GM21423 (cell line): Measurements from ENCODE around the gene GLS.
"Not testable (repeated sequence)": the region's sequence is repeated elsewhere in the genome, so short reads cannot be mapped to it uniquely, and the experiment has no call there.

Source experiments
- ATAC-seq: cut with Tn5 transposase; IDR thresholded peaks from one replicate; pipeline ENCODE4 v1.9.1; 2021; ENCODE audit warnings: mild to moderate bottlenecking, moderate library complexity; ENCODE audit not compliant: unreplicated experiment

The GLS gene

DNA sequence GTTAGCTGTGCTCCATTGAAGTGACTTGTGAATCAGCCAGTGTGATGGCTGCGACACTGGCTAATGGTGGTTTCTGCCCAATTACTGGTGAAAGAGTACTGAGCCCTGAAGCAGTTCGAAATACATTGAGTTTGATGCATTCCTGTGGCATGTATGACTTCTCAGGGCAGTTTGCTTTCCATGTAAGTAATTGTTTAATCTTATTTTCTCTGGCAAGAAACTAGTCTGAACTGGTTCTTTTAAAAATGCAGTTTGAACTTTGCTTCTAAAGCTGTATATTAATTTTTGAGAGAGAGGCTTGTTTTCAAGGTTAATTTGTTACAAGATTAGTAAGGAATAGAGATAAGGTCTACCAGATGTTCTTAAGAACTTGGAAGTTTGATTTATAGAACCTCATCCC, 46.7 kb downstream of the GLS start:
- no peak for ATAC-seq

GRCh38 chr2:190929919-190930318, 49.3 kb downstream of the GLS start:
- no peak for ATAC-seq

GRCh38 chr2:190930411-190930810, 49.8 kb downstream of the GLS start:
- ATAC-seq: no peak

DNA sequence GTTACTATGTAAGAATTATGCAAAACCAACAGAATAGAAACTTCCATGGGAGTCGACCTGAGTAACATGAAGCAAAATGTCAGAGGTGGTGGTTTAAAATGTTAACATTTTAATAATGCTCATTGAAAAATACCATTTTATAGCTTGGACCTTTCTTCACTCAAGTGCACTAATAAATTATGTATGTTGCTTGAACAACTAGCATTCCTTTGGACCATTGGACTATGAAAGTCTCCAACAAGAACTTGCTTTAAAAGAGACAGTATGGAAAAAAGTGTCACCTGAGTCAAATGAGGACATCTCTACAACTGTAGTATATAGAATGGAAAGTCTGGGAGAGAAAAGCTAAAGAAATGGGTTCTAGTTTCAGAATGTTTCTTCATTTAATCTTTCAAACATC, 51.9 kb downstream of the GLS start:
- no peak for ATAC-seq

GRCh38 chr2:190933361-190933760, 52.7 kb downstream of the GLS start:
- ATAC-seq: no peak

GRCh38 chr2:190935054-190935453, 54.4 kb downstream of the GLS start:
- ATAC-seq: no peak

- ATAC-seq: no peak
Measured at GRCh38 chr2:190938771-190939335, 58.2 kb downstream of the GLS start.

DNA sequence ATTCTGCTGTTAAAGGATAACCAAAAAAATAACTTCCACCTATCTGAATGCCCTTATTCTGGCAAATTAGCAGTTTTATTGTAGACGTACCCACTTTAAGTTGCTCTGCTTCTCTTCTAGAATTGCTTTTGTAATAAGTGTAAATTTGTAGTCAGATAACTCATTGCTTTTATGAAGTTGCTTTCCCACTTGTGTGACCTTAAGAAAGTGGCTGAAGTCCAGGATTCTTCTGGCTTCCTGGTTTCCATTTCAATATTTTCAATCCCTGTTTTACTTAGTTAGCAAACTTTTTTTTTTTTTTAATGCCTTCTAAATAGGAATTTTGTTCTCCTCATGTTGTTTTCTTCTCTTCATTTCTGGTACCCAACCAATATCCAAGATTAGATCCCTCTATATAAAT, 59.8 kb downstream of the GLS start:
- no peak for ATAC-seq

DNA sequence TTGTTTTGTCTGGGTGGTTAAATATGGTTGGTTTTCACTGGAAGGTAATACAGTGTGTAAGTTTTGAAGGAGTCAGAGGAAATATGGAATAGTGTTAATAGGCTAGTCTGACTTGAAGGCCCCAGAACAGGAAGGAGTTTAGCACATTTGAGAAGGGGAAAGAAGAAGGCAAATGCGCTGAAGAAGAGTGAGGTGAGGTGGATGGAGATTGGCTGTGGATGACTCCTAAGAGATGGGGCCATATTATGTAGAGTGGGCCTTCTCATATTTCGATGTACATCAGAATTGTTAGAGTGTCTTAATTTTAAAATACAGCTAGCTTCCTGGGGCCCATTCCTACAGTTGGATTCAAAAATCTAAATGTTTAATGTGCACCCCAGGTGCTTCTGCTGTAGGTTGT, 61.0 kb downstream of the GLS start:
- ATAC-seq: no peak

- no peak for ATAC-seq
Measured at GRCh38 chr2:190942697-190943096, 62.1 kb downstream of the GLS start.

DNA sequence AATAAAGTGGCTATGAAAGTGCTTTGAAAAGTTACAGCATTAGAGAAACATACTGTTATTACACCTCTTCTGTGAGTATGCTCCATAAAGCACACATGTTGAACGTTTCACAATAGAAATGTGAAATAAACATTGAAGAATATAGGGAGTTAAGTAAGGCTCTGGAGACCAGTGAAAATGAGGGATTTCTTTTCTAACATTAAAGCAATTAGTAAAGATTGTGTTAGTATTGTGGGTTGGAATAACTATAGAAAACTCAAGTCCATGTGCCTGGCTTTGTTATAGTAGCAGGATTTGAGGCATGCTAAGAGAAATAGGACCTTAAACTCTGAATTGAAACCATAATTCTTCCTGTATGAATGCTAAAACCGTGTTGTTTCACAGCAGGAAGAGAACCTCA, 63.1 kb downstream of the GLS start:
- ATAC-seq: no peak

- no peak for ATAC-seq
Measured at GRCh38 chr2:190947141-190947540, 66.5 kb downstream of the GLS start.

- ATAC-seq: peak; percentile 71
Measured at GRCh38 chr2:190947711-190948251, 67.2 kb downstream of the GLS start.

GRCh38 chr2:190948671-190949070, 68.0 kb downstream of the GLS start:
- ATAC-seq: no peak

- ATAC-seq: no peak
Measured at GRCh38 chr2:190950566-190950991, 70.0 kb downstream of the GLS start.

GRCh38 chr2:190953257-190953656, 72.6 kb downstream of the GLS start:
- no peak for ATAC-seq

DNA sequence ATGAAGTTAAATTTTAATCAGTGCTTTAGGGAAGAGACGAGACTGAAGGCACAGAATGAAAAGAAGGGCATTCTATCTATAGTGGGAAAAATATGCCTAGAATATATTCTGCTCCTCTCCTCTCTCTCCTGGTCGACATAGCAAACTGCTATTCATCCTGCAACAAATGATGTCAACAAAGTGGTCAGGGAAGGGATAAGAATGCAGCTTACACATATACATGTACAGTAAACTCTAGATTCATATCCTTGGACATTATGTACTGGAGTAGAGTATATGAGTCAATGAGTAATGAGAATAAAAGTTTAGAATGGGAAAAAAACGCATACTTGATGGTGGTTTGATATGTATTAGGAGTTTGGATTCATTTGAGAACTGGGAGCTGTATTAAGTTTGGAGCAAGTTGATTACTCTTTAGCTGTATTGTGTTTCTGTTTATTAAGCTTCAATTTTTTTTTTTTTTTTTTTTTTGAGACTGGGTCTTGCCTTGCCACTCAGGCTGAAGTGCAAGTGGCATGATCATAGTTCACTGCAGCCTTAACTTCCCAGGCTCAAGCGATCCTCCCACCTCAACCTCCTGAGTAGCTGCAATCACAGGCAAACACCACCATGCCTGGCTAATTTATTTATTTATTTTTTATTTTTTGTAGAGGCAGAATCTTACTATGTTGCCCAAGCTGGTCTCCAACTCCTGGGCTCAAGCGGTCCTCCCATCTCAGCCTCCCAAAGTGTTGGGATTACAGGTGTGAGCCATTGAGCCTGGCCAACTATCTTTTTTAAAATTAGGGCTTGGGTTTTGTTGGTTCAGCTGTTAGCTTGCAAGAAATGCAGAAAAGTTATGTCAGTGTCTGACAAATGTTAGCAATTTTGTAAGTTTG, 79.5 kb downstream of the GLS start:
- no peak for ATAC-seq

DNA sequence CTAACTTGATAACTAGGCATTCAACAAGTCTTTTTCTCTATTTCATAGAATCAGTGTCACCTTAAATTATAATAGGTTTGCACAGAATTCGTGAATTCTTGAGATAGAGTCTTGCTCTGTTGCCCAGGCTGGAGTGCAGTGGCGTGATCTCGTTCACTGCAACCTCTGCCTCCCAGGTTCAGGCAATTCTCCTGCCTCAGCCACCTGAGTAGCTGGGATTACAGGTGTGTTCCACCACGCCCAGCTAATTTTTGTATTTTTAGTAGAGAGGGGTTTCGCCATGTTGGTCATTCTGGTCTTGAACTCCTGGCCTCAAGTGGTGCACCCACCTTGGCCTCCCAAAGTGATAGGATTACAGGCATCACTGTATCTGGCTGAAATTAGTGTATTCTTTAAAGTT, 80.5 kb downstream of the GLS start:
- ATAC-seq: not testable (repeated sequence)

DNA sequence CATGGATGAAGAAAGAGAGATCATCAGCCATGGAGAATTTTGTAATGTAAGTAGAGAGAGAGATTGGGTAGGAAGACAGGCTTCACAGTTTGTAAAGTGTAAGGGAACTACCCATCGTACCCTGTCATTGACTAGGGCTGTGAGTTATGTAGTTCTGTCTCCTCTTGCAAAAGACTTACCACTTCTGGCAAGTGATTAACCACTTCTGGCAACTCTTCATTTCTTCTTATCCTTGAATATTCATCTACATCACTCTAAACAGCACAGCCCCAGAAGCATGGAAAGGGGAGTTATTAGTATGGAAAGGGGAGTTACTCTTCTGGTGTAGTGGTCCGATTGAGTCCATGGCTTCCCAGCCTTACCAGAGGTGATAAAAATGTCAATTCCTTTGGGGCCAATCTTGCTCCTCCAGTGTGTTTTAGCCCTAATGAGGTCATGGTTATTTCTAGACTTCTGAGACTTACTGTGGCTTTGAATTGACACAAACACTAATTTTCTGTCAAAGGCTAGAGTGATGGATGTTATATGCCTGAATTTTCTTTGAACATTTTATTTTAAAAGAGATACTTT, 81.4 kb downstream of the GLS start:
- ATAC-seq: peak; percentile 32

GRCh38 chr2:190963088-190963487, 82.5 kb downstream of the GLS start:
- ATAC-seq: no peak

DNA sequence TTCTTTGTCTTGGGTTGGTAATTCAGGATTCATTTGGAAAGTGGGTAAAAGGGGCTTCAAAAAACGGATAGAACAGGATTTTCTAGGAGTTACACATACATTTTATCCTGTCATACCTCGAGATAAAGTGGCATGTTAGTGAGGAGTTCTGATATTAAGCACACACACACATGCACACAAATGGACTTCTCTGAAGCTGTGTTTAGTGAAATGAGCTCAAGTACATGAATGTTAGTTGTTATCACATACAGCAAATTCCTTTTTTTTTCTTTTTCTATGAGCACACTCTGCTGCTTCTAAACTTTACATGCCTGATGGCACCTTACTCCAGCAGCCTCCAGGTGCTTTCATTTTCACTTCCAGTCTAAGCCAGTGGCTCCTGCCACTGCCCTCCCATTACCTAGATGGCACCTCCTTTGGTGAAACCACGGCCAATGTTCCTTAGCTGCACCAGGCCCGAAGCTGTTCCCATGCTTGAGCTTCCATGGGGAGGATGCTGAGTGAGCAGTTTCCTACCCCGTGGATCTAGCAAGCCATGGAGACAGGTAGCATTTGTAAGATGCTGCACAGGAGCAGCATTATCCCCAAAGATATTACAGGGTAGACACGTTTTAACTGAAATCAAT, 83.7 kb downstream of the GLS start:
- no peak for ATAC-seq
